C1 segment of cervical spinal cord (tissue), 14 donors: Measurements from ENCODE around the gene DCLK3.

Experiments used
- DNase-seq, 14 donors: peaks; one replicate each; lab custom pipeline; 2025; lab: John Stamatoyannopoulos, UW

The DCLK3 gene

GRCh38 chr3:36709826-36710365, 54.5 kb downstream of the DCLK3 start:
- DNase-seq, result no peak

- no peak for DNase-seq
Observed at GRCh38 chr3:36709281-36709680, 55.1 kb downstream of the DCLK3 start.

- DNase-seq, result no peak
Observed at GRCh38 chr3:36707623-36708409, 56.5 kb downstream of the DCLK3 start.

- no peak for DNase-seq
Observed at GRCh38 chr3:36705015-36705414, 59.3 kb downstream of the DCLK3 start.

- no peak for DNase-seq
Observed at GRCh38 chr3:36704280-36704679, 60.1 kb downstream of the DCLK3 start.

- DNase-seq, result no peak
Observed at GRCh38 chr3:36701249-36701572, 63.1 kb downstream of the DCLK3 start.

GRCh38 chr3:36700537-36701248, 63.7 kb downstream of the DCLK3 start:
- peak in 8 of 14 donors; percentile 1 to 38 (median 22) for DNase-seq

- DNase-seq, result no peak
Observed at GRCh38 chr3:36698314-36698713, 66.0 kb downstream of the DCLK3 start.

GRCh38 chr3:36697229-36698001, 66.9 kb downstream of the DCLK3 start:
- DNase-seq, result no peak

GRCh38 chr3:36696799-36697198, 67.6 kb downstream of the DCLK3 start:
- DNase-seq, result no peak

GRCh38 chr3:36695769-36696137, 68.6 kb downstream of the DCLK3 start:
- DNase-seq, result no peak

- DNase-seq, result no peak
Observed at GRCh38 chr3:36695113-36695768, 69.1 kb downstream of the DCLK3 start.

- no peak for DNase-seq
Observed at GRCh38 chr3:36693670-36694069, 70.7 kb downstream of the DCLK3 start.

GRCh38 chr3:36689560-36689959, 74.8 kb downstream of the DCLK3 start:
- DNase-seq, result no peak

GRCh38 chr3:36688815-36689214, 75.5 kb downstream of the DCLK3 start:
- no peak for DNase-seq

- no peak for DNase-seq
Observed at GRCh38 chr3:36686516-36686915, 77.8 kb downstream of the DCLK3 start.

GRCh38 chr3:36681867-36682266, 82.5 kb downstream of the DCLK3 start:
- DNase-seq, result no peak

- DNase-seq, result no peak
Observed at GRCh38 chr3:36680952-36681351, 83.4 kb downstream of the DCLK3 start.

GRCh38 chr3:36679384-36680200, 84.8 kb downstream of the DCLK3 start:
- DNase-seq, result no peak

- DNase-seq, result no peak
Observed at GRCh38 chr3:36678216-36679013, 85.9 kb downstream of the DCLK3 start.
